WERI-Rb-1 (cell line): Measurements from ENCODE around the gene TAF11L5.
"Not testable (repeated sequence)": the region's sequence is repeated elsewhere in the genome, so short reads cannot be mapped to it uniquely, and the experiment has no call there.

Experiments used
- DNase-seq: peaks from one replicate; pipeline ENCODE4 v3.0.0-alpha.2; 2020
- H3K27ac ChIP-seq: fragments of 250-450 bp; sonication (Bioruptor Pico); 2 replicates; pipeline ENCODE4 v1.5.1; 2020; ENCODE audit warnings: mild to moderate bottlenecking, moderate library complexity
- H3K27me3 ChIP-seq: fragments of 250-450 bp; sonication (Bioruptor Pico); 2 replicates; pipeline ENCODE4 v1.5.1; 2021; ENCODE audit warnings: mild to moderate bottlenecking, low read depth, moderate library complexity; ENCODE audit not compliant: insufficient read depth, severe bottlenecking
- H3K36me3 ChIP-seq: fragments of 250-450 bp; sonication (Bioruptor Pico); 2 replicates; pipeline ENCODE4 v1.5.1; 2020; ENCODE audit warnings: mild to moderate bottlenecking, moderate library complexity
- H3K4me3 ChIP-seq: 2 replicates; pipeline ENCODE4 v1.5.1; 2011; ENCODE audit warnings: low read depth, mild to moderate bottlenecking, control low read depth, low read length
- H3K9me3 ChIP-seq: fragments of 250-450 bp; sonication (Bioruptor Pico); 2 replicates; pipeline ENCODE4 v1.5.1; 2021; ENCODE audit warnings: mild to moderate bottlenecking, moderate library complexity; ENCODE audit not compliant: severe bottlenecking
- CTCF ChIP-seq: IDR thresholded peaks from 2 replicates; pipeline ENCODE4 v1.5.1; 2011; ENCODE audit warnings: low read depth, mild to moderate bottlenecking, control low read depth, inconsistent platforms, low read length

The TAF11L5 gene

DNA sequence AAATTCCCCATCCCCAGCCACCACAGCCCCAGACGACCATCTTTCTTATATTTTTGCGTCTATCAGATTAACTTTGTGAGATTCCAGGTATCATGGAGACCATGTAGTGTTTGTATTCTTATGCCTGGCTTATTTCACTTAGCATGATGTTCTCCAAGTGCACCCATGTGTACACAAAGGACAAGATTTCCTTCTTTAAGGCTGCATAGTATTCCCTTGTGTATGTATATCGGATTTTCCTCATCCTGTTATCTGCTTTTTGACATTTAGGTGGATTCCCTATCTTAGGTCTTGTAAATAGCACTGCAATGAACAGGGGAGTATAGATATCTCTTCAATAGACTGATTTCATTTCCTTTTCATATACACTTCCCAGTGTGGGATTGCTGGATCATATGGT is 32.3 kb upstream of the TAF11L5 start:
- no peak overlapping the region for H3K4me3 ChIP-seq
- H3K27me3 ChIP-seq = no peaks in the 10 kb centered on the region
- H3K36me3 ChIP-seq = no peaks in the 10 kb centered on the region
- no peak for DNase-seq
- H3K27ac ChIP-seq = no peak overlapping the region
- H3K9me3 ChIP-seq = no peaks in the 10 kb centered on the region
- TF ChIP-seq CTCF = no peak

DNA sequence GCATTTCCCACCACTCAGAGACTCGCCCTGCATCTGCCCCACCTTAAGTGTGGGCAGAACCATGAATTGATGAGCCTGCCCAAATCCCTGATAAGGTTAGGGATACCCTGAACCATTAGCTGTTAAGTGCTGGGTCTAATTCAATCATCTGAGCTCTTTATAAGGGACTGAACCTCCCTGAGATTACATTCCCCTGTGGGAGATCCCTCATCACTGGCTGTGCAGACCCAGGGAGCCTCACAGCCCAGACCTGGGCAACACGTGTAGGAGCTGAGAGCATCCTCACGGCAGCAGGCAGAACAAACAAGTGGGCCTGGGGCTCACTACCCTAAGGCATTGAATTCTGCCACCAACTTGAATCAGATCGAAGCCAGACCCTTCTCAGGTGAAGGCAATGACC is 27.6 kb upstream of the TAF11L5 start:
- Histone ChIP-seq H3K9me3 (no peaks in the 10 kb centered on the region), H3K27me3 (no peaks in the 10 kb centered on the region), H3K4me3 (no peak overlapping the region), H3K36me3 (no peaks in the 10 kb centered on the region), H3K27ac (no peak overlapping the region)
- TF ChIP-seq CTCF = no peak
- no peak for DNase-seq

DNA sequence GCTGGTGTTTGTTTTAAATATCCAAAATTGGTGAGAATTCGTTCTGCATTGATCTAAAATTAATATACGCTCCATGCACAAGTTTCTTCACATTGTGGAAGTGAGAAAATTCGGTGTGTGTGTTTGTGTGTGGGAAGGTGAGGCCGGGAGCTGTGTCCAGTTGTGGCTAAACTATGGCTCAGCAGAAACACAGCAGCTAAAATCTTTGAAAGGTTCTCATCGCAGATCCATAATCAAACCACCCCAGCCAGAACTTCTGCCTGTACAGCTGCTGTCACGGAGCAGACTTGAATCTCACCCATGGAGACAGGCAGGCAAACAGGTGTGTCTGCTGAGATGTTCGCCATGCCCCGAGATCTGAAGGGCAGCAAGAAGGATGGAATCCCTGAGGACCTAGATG is 27.1 kb upstream of the TAF11L5 start, which contains the start of gene TAF11L2:
TAF11L2 (plus strand) TSS at position 301 of the 400 bp plus-strand sequence.
- not testable (repeated sequence) for DNase-seq, H3K27ac ChIP-seq, H3K4me3 ChIP-seq, H3K36me3 ChIP-seq, H3K9me3 ChIP-seq, H3K27me3 ChIP-seq

- no peak overlapping the region for H3K27ac ChIP-seq
- H3K36me3 ChIP-seq = no peaks in the 10 kb centered on the region
- H3K9me3 ChIP-seq = no peaks in the 10 kb centered on the region
- no peaks in the 10 kb centered on the region for H3K27me3 ChIP-seq
- no peak for TF ChIP-seq CTCF
- no peak for DNase-seq
- no peak overlapping the region for H3K4me3 ChIP-seq
Observed at GRCh38 chr5:17511775-17512325, 13.2 kb upstream of the TAF11L5 start.

DNA sequence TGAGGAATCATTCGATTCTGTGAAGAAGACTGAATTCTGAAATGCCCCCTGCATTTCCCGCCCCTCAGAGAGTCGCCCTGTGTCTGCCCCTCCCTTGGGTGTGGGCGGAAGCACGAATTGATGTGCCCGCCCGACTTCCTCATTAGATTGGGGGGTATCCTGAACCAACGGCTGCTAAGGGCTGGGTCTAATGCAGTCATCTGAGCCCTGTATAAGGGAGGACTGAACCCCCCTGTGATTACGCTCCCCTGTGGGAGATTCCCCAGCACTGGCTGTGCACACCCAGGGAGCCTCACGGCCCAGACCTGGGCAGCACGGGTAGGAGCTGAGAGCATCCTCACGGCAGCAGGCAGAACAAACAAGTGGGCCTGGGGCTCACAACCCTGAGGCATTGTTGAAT is 7.5 kb upstream of the TAF11L5 start:
- not testable (repeated sequence) for H3K36me3 ChIP-seq, H3K27ac ChIP-seq, H3K4me3 ChIP-seq, H3K27me3 ChIP-seq, H3K9me3 ChIP-seq
- DNase-seq = peak; percentile 31

DNA sequence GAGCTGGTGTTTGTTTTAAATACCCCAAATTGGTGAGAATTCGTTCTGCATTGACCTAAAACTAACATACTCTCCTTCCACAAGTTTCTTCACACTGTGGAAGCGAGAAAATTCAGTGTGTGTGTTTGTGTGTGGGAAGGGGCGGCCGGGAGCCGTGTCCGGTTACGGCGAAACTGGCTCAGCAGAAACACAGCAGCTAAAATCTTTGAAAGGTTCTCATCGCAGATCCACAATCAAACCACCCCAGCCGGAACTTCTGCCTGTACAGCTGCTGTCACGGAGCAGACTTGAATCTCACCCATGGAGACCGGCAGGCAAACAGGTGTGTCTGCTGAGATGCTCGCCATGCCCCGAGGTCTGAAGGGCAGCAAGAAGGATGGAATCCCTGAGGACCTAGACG is 7.0 kb upstream of the TAF11L5 start, which contains the start of gene TAF11L3:
TAF11L3 (plus strand) TSS at position 301 of the 400 bp plus-strand sequence.
- H3K9me3 ChIP-seq, DNase-seq, H3K4me3 ChIP-seq, H3K27me3 ChIP-seq, H3K27ac ChIP-seq, H3K36me3 ChIP-seq: not testable (repeated sequence)

DNA sequence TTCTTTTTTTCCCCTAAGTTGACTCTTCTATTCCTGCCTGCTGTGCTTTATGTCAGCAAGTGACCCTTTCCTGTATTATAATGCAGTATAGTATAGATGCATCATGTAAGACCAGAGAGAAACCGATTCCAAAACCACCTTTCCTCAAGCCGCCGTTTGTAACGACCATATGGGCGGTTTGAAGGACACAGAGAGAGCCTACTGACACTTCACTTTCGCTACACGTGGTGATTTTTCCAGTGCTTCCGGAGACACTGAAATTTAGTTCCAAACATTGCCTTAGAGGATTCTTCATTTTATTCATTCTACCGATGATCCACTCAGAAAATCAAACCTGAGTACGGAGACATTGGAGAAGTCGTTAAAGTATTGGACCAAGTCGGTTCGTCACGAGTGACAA is 5.5 kb upstream of the TAF11L5 start:
- H3K4me3 ChIP-seq = not testable (repeated sequence)

GRCh38 chr5:17521501-17521900 is 3.5 kb upstream of the TAF11L5 start, which contains the start of gene TAF11L4:
TAF11L4 (plus strand) TSS chr5:17521801.
- H3K27ac ChIP-seq, DNase-seq, H3K36me3 ChIP-seq, H3K4me3 ChIP-seq, H3K27me3 ChIP-seq, H3K9me3 ChIP-seq: not testable (repeated sequence)

More for the DNA sequence above, 5.5 kb upstream of the TAF11L5 start:
- not testable (repeated sequence) for H3K36me3 ChIP-seq, H3K27me3 ChIP-seq, H3K9me3 ChIP-seq, DNase-seq, H3K27ac ChIP-seq

GRCh38 chr5:17526504-17526903 is 1.5 kb downstream of the TAF11L5 start:
- H3K27me3 ChIP-seq, H3K27ac ChIP-seq, H3K36me3 ChIP-seq, H3K4me3 ChIP-seq, H3K9me3 ChIP-seq: not testable (repeated sequence)
- DNase-seq = peak; percentile 38

DNA sequence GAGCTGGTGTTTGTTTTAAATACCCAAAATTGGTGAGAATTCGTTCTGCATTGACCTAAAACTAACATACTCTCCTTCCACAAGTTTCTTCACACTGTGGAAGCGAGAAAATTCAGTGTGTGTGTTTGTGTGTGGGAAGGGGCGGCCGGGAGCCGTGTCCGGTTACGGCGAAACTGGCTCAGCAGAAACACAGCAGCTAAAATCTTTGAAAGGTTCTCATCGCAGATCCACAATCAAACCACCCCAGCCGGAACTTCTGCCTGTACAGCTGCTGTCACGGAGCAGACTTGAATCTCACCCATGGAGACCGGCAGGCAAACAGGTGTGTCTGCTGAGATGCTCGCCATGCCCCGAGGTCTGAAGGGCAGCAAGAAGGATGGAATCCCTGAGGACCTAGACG is 3.3 kb downstream of the TAF11L5 start, which contains the start of gene TAF11L6:
TAF11L6 (plus strand) TSS at position 301 of the 400 bp plus-strand sequence.
- DNase-seq, H3K9me3 ChIP-seq, H3K36me3 ChIP-seq, H3K27me3 ChIP-seq, H3K27ac ChIP-seq, H3K4me3 ChIP-seq: not testable (repeated sequence)
